Measurements from ENCODE around the gene ZNF891. TPM values are rescaled to one million over a fixed set of nuclear protein-coding genes. Genes with fewer than 3 reads are reported as not detected.
A peak's percentile ranks its signal among the peaks of the same experiment; 100 is the strongest.

Gene ZNF891
- polyA plus RNA-seq, result 1 to 10 TPM in 1 of 4 donors, under 1 TPM in 3; under 0.01 to 2.9 (median 0.39) TPM
- long read RNA-seq, donor 1, full-length matches to known transcripts, result 4 of 4 reads
- long read RNA-seq, donor 1, partial matches to known transcripts, result 0 of 4 reads
- long read RNA-seq, donor 1, other reads (novel, unspliced or antisense), result 0 of 4 reads
- long read RNA-seq, donor 2, result 0 reads
- long read RNA-seq, donor 3, full-length matches to known transcripts, result 2 of 28 reads
- long read RNA-seq, donor 3, partial matches to known transcripts, result 26 of 28 reads
- long read RNA-seq, donor 3, other reads (novel, unspliced or antisense), result 0 of 28 reads
- long read RNA-seq, donor 4, result 0 reads
- long read RNA-seq, donor 5, result 0 reads
- long read RNA-seq, donor 6, full-length matches to known transcripts, result 1 of 1 reads
- long read RNA-seq, donor 6, partial matches to known transcripts, result 0 of 1 reads
- long read RNA-seq, donor 6, other reads (novel, unspliced or antisense), result 0 of 1 reads
- long read RNA-seq, donor 7, result 0 reads
- long read RNA-seq, donor 8, result 0 reads
- long read RNA-seq, donor 9, result 0 reads
- long read RNA-seq, donor 10, full-length matches to known transcripts, result 1 of 1 reads
- long read RNA-seq, donor 10, partial matches to known transcripts, result 0 of 1 reads
- long read RNA-seq, donor 10, other reads (novel, unspliced or antisense), result 0 of 1 reads

GRCh38 chr12:133130038-133130807, at the start of gene ZNF891, which contains the start of gene ZNF10:
Gene ZNF891 (minus strand): TSS chr12:133130274. CDS start chr12:133121918, 8,356 bp downstream.
Gene ZNF10 (plus strand): TSS chr12:133130627. CDS start chr12:133144493, 13,866 bp downstream.
- H3K4me3 ChIP-seq (ENCODE audit: low read depth in 1 of 3, low read length in 3 of 3), result peak within 1 kb of the TSS; percentile 73 to 89 (median 88)
- DNase-seq (peak; percentile 94 to 99), FAIRE-seq (no peak)
- peak within 1 kb of the TSS; percentile 88 to 98 (median 93) for H3K27ac ChIP-seq (ENCODE audit: low read depth in 1 of 3, low read length in 2 of 3)
- H3K4me1 ChIP-seq (ENCODE audit: control insufficient read depth in 3 of 3, insufficient read depth in 2 of 3, low read depth in 1 of 3, low read length in 2 of 3), result peaks cover 0 to 3% (median 0%) of the 10 kb centered on the region in 3 donors
- H3K27me3 ChIP-seq (ENCODE audit: control insufficient read depth in 3 of 3, insufficient read depth in 3 of 3, low read length in 3 of 3), result no peaks in the 10 kb centered on the region
- peaks cover 2 to 53% of the 10 kb centered on the region in 2 donors for H3K9me3 ChIP-seq (ENCODE audit: control insufficient read depth in 2 of 2, insufficient read depth in 1 of 2, low read depth in 1 of 2, low read length in 1 of 2)
- 0 to 1% (median 1%) methylated on average over 61 to 87 of the region's 87 CpGs for WGBS, 3 donors
- peaks cover 0 to 11% (median 5%) of the 10 kb centered on the region in 3 donors for H3K36me3 ChIP-seq (ENCODE audit: control insufficient read depth in 3 of 3, insufficient read depth in 2 of 3, low read depth in 1 of 3, low read length in 3 of 3)

GRCh38 chr12:133174901-133175300, 44.8 kb upstream of the ZNF891 start:
- Histone ChIP-seq H3K27ac (ENCODE audit: low read depth in 1 of 3, low read length in 2 of 3) (no peak overlapping the region), H3K4me1 (ENCODE audit: control insufficient read depth in 3 of 3, insufficient read depth in 2 of 3, low read depth in 1 of 3, low read length in 2 of 3) (no peaks in the 10 kb centered on the region), H3K9me3 (ENCODE audit: control insufficient read depth in 2 of 2, insufficient read depth in 1 of 2, low read depth in 1 of 2, low read length in 1 of 2) (peaks cover 9 to 39% of the 10 kb centered on the region in 2 donors), H3K36me3 (ENCODE audit: control insufficient read depth in 3 of 3, insufficient read depth in 2 of 3, low read depth in 1 of 3, low read length in 3 of 3) (no peaks in the 10 kb centered on the region), H3K27me3 (ENCODE audit: control insufficient read depth in 3 of 3, insufficient read depth in 3 of 3, low read length in 3 of 3) (no peaks in the 10 kb centered on the region), H3K4me3 (ENCODE audit: low read depth in 1 of 3, low read length in 3 of 3) (no peak overlapping the region)
- DNase-seq (no peak), FAIRE-seq (no peak)
- WGBS, 3 donors, result 69 to 82% (median 74%) methylated on average over 1 of the region's 1 CpG

- WGBS, 3 donors, result 76 to 92% (median 79%) methylated on average over 1 of the region's 1 CpG
- no peaks in the 10 kb centered on the region for H3K27me3 ChIP-seq (ENCODE audit: control insufficient read depth in 3 of 3, insufficient read depth in 3 of 3, low read length in 3 of 3)
- H3K4me3 ChIP-seq (ENCODE audit: low read depth in 1 of 3, low read length in 3 of 3), result no peak overlapping the region
- no peaks in the 10 kb centered on the region for H3K36me3 ChIP-seq (ENCODE audit: control insufficient read depth in 3 of 3, insufficient read depth in 2 of 3, low read depth in 1 of 3, low read length in 3 of 3)
- no peak overlapping the region for H3K27ac ChIP-seq (ENCODE audit: low read depth in 1 of 3, low read length in 2 of 3)
- H3K4me1 ChIP-seq (ENCODE audit: control insufficient read depth in 3 of 3, insufficient read depth in 2 of 3, low read depth in 1 of 3, low read length in 2 of 3), result no peaks in the 10 kb centered on the region
- peaks cover 9 to 36% of the 10 kb centered on the region in 2 donors for H3K9me3 ChIP-seq (ENCODE audit: control insufficient read depth in 2 of 2, insufficient read depth in 1 of 2, low read depth in 1 of 2, low read length in 1 of 2)
- DNase-seq (no peak), FAIRE-seq (no peak)
These were observed 42.4 kb upstream of the ZNF891 start for GRCh38 chr12:133172491-133172890.

- Histone ChIP-seq H3K27ac (ENCODE audit: low read depth in 1 of 3, low read length in 2 of 3) (no peak overlapping the region), H3K4me1 (ENCODE audit: control insufficient read depth in 3 of 3, insufficient read depth in 2 of 3, low read depth in 1 of 3, low read length in 2 of 3) (no peaks in the 10 kb centered on the region), H3K9me3 (ENCODE audit: control insufficient read depth in 2 of 2, insufficient read depth in 1 of 2, low read depth in 1 of 2, low read length in 1 of 2) (peaks cover 0 to 39% of the 10 kb centered on the region in 2 donors), H3K4me3 (ENCODE audit: low read depth in 1 of 3, low read length in 3 of 3) (no peak overlapping the region), H3K36me3 (ENCODE audit: control insufficient read depth in 3 of 3, insufficient read depth in 2 of 3, low read depth in 1 of 3, low read length in 3 of 3) (no peaks in the 10 kb centered on the region), H3K27me3 (ENCODE audit: control insufficient read depth in 3 of 3, insufficient read depth in 3 of 3, low read length in 3 of 3) (no peaks in the 10 kb centered on the region)
- no peak for DNase-seq
- WGBS, 3 donors, result 85 to 98% (median 91%) methylated on average over 3 of the region's 3 CpGs
- FAIRE-seq, result no peak
These were observed 35.7 kb upstream of the ZNF891 start for GRCh38 chr12:133165776-133166175.

- Histone ChIP-seq H3K4me3 (ENCODE audit: low read depth in 1 of 3, low read length in 3 of 3) (no peak overlapping the region), H3K27me3 (ENCODE audit: control insufficient read depth in 3 of 3, insufficient read depth in 3 of 3, low read length in 3 of 3) (no peaks in the 10 kb centered on the region), H3K4me1 (ENCODE audit: control insufficient read depth in 3 of 3, insufficient read depth in 2 of 3, low read depth in 1 of 3, low read length in 2 of 3) (no peaks in the 10 kb centered on the region), H3K27ac (ENCODE audit: low read depth in 1 of 3, low read length in 2 of 3) (no peak overlapping the region), H3K36me3 (ENCODE audit: control insufficient read depth in 3 of 3, insufficient read depth in 2 of 3, low read depth in 1 of 3, low read length in 3 of 3) (peaks cover 16 to 26% (median 25%) of the 10 kb centered on the region in 3 donors), H3K9me3 (ENCODE audit: control insufficient read depth in 2 of 2, insufficient read depth in 1 of 2, low read depth in 1 of 2, low read length in 1 of 2) (peaks cover 6 to 50% of the 10 kb centered on the region in 2 donors)
- 95 to 100% (median 99%) methylated on average over 2 of the region's 2 CpGs for WGBS, 3 donors
- FAIRE-seq, result no peak
- no peak for DNase-seq
These were observed 26.1 kb upstream of the ZNF891 start for GRCh38 chr12:133156125-133156690.

GRCh38 chr12:133145981-133146380, 15.9 kb upstream of the ZNF891 start:
- no peaks in the 10 kb centered on the region for H3K4me1 ChIP-seq (ENCODE audit: control insufficient read depth in 3 of 3, insufficient read depth in 2 of 3, low read depth in 1 of 3, low read length in 2 of 3)
- no peak for DNase-seq
- peaks cover 4 to 48% of the 10 kb centered on the region in 2 donors for H3K9me3 ChIP-seq (ENCODE audit: control insufficient read depth in 2 of 2, insufficient read depth in 1 of 2, low read depth in 1 of 2, low read length in 1 of 2)
- no peak for FAIRE-seq
- H3K27me3 ChIP-seq (ENCODE audit: control insufficient read depth in 3 of 3, insufficient read depth in 3 of 3, low read length in 3 of 3), result no peaks in the 10 kb centered on the region
- WGBS, 3 donors, result 95 to 100% (median 95%) methylated on average over 2 of the region's 2 CpGs
- H3K4me3 ChIP-seq (ENCODE audit: low read depth in 1 of 3, low read length in 3 of 3), result no peak overlapping the region
- peaks cover 15 to 22% (median 22%) of the 10 kb centered on the region in 3 donors for H3K36me3 ChIP-seq (ENCODE audit: control insufficient read depth in 3 of 3, insufficient read depth in 2 of 3, low read depth in 1 of 3, low read length in 3 of 3)
- no peak overlapping the region for H3K27ac ChIP-seq (ENCODE audit: low read depth in 1 of 3, low read length in 2 of 3)

GRCh38 chr12:133135747-133136146, 5.7 kb upstream of the ZNF891 start:
- Histone ChIP-seq H3K9me3 (ENCODE audit: control insufficient read depth in 2 of 2, insufficient read depth in 1 of 2, low read depth in 1 of 2, low read length in 1 of 2) (peaks cover 5 to 58% of the 10 kb centered on the region in 2 donors), H3K36me3 (ENCODE audit: control insufficient read depth in 3 of 3, insufficient read depth in 2 of 3, low read depth in 1 of 3, low read length in 3 of 3) (peaks cover 10 to 24% (median 10%) of the 10 kb centered on the region in 3 donors), H3K4me3 (ENCODE audit: low read depth in 1 of 3, low read length in 3 of 3) (no peak overlapping the region), H3K27me3 (ENCODE audit: control insufficient read depth in 3 of 3, insufficient read depth in 3 of 3, low read length in 3 of 3) (no peaks in the 10 kb centered on the region), H3K27ac (ENCODE audit: low read depth in 1 of 3, low read length in 2 of 3) (no peak overlapping the region), H3K4me1 (ENCODE audit: control insufficient read depth in 3 of 3, insufficient read depth in 2 of 3, low read depth in 1 of 3, low read length in 2 of 3) (peaks cover 0 to 3% (median 0%) of the 10 kb centered on the region in 3 donors)
- 91 to 98% (median 93%) methylated on average over 2 of the region's 2 CpGs for WGBS, 3 donors
- FAIRE-seq, result no peak
- no peak for DNase-seq

- peak overlapping the region; percentile 57 to 89 (median 73) for H3K4me3 ChIP-seq (ENCODE audit: low read depth in 1 of 3, low read length in 3 of 3)
- peaks cover 2 to 52% of the 10 kb centered on the region in 2 donors for H3K9me3 ChIP-seq (ENCODE audit: control insufficient read depth in 2 of 2, insufficient read depth in 1 of 2, low read depth in 1 of 2, low read length in 1 of 2)
- H3K4me1 ChIP-seq (ENCODE audit: control insufficient read depth in 3 of 3, insufficient read depth in 2 of 3, low read depth in 1 of 3, low read length in 2 of 3), result peaks cover 0 to 3% (median 0%) of the 10 kb centered on the region in 3 donors
- FAIRE-seq, result no peak
- H3K27ac ChIP-seq (ENCODE audit: low read depth in 1 of 3, low read length in 2 of 3), result peak overlapping the region; percentile 88 to 98 (median 93)
- WGBS, 3 donors, result 0% methylated on average over 17 of the region's 17 CpGs
- no peak for DNase-seq
- H3K27me3 ChIP-seq (ENCODE audit: control insufficient read depth in 3 of 3, insufficient read depth in 3 of 3, low read length in 3 of 3), result no peaks in the 10 kb centered on the region
- H3K36me3 ChIP-seq (ENCODE audit: control insufficient read depth in 3 of 3, insufficient read depth in 2 of 3, low read depth in 1 of 3, low read length in 3 of 3), result peaks cover 2 to 13% (median 6%) of the 10 kb centered on the region in 3 donors
These were observed 694 bp upstream of the ZNF891 start for GRCh38 chr12:133130808-133131128.
